ENCODE results near the gene ABCA4.

The ABCA4 gene

DNA sequence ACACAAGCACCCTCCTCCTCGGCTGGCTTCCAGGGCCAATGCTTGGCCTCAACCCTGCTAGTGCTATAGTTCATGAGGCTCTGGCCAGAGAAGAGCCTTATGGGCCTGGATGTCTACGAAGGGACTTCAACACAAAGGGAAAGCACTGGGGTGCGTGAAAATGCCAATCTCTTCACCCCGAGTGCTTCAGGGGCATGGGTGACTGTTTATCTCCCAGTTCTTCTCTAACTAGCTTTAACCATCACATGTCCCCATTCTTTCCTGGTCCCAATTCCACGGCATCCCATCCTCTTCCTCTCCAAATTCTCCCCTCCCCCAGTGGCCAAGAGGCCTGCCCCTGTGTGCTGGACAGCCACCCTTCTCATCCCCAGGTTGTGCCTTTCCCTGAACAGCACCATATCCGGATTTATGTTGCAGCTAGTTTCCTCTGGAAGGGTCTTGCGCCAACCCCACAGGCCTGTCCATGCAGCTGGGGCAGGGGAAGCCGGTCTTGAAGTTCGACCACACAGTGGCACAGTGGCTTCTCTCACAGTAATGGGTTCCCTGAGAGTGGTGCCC lies 16.7 kb downstream of the ABCA4 start:
- no peak for DNase-seq

DNA sequence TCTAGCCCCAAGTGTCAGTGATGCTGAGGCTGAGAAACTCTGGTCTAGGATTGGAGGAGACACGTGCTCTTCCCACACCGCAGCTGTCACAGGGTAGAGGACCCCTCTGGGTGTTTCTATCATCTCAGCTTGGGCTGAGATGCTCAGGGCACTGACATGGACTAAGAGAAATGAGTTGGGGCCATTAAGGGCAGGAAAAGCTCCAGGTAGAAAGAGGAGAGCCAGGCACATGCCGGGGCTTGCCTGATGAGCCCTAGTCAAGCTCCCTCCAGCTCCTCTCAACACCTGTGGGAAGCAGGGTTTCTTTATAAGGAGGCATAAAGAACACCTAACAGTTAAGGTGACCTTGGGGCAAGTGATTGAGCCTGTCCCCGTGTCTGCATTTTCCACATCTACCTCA lies 17.3 kb downstream of the ABCA4 start:
- DNase-seq, result no peak

DNA sequence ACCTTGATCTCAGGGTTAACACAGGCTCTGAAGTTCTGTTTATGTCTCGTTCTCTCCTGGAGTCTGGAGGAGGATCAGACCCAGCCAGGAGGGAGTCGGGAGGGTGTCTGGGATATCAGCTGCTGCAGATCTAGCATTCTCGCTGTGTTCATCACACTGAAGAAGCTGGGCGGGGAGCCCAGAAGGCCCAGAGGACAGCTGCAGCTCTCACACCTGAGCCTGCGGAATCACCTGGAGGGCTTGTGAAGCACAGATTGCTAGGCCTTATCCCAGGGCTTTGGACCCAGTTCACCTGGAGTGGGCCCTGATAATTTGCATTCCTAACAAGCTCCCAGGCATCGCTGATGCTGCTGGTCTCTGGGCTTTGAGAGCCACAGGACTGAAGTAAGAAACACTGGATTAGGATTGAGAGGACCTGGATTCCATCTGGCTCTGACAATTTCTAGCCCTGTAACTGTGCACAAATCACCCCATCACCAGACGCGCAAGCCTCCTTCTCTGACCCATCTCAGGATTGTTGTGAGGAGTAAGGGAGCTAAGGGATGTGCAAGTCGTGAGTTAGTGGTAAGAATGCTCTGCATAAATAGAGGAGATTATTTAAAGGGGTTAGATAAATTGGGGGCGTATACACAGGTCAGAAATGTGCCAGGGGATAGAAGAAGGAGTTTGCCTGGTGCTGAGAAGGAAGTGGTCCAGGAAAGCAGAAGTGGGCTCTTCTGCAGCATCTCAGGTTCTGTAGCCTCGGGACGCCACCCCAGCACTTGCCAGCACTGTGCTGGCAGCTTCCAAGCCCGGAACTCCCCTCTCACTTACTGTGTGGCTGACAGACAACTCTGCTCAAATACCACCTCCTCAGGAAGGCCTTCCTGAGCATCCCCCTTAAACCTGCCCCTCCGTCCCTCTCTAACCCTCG lies 19.1 kb downstream of the ABCA4 start:
- DNase-seq, result no peak

DNA sequence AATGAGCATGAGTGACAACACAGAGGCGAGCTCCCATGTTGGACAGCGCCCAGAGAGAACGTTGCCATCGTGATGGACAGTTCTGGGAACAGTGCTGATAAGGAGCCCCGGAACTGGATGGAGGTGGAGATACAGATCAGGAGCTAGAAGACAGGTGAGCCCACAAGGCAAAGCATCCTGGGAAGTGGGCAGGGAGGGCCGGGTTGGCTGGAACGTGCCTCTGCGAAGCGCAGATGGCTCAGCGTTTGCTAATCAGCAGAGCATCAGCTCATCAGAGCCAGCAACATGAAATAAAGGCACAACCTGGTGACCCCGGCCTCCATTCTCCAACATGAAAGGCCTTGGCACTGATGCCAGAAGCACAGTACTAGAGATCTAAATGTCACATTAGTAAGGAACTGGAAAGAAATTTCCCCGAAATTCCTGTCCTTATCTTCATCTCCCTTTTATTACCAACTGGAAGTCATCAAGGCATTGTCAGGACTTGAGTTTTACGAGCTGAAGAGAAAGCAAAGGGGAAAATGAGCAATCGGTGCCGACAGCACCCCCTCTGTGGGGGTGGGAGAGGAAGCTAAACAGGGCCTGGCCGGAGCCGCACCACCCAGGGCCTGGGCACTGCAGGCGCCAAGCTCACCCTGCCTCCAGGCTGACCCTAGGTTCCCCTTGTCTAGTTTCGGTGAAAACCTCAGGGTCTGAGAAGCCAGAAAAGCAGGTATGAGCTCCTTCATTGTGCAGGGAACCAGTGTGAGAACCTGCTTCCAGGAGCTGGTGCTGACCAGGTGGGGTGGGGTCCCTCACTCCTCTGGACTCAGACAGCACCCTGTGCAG lies 19.9 kb downstream of the ABCA4 start:
- DNase-seq, result no peak

DNA sequence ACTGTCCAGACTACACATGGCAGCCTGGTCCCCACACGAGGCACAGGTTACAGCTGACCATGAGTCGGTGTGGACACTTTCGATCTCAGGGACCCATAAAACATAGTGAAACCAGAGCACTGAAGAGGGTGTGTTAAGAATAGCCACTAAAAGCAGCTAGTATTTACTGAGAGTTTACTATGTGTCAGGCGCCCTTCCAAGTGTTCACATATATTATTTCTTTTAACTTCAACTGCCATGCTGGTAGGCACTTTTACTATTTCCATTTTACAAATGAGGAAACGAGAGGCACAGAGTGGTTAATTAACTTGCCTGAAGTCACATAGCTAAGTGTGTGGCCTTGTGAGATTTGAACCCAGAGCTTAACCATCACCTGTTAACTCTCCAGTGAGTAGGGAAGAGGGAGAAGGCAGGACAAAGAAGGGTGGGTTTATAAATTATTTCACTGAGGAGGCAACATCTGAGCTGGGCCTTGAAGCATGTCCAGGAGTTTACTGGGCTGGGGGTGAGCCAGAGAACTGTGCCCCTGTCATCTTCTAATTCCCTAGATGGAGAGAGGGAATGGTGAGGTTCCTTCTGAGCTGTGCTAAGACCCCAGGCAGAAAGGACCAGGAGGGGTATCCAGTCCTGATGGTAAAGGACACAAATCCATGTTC lies 20.7 kb downstream of the ABCA4 start:
- no peak for DNase-seq

DNA sequence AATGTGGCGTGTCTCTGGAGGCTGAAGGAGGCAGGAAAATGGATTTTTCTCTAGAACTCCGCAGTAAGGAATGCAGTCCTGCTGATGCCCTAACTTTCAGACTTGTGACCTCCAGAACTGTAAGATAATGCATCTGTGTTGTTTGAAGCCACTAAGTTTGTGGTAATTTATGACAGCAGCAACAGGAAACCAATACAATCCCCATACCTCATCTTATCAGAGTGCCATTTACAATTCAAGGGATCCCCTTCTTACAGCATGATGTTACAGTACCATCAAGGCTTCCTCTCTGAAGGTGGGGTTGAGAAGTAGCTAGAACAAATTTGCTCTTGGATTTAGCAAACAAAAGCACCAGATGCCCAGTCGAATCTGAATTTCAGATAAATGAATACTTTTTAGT lies 21.6 kb downstream of the ABCA4 start:
- DNase-seq, result no peak

DNA sequence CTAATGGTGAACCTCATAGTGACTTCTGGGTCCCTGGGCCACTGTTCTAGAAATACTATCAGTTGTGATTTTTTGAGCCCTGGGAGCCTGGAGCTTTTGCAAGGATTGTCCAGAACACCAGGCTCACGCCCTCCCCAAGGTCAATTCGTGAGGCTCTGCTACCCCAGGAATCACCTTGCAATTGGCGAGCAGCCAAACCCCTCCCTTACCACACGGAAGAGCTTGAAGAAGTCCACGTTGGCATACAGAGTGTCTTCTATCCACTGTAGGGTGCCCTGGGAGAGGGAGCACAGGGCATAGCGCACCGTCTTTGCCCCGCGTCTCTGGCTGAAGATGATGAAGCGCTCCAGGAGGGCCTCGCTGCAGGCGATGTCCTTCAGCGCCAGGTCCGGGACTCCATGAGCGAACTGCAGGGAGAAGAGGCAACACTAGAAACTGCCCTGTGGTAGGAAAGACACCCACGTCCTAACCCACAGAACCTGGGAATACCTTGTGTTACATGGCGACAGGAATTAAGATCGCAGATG lies 22.3 kb downstream of the ABCA4 start:
- no peak for DNase-seq

DNA sequence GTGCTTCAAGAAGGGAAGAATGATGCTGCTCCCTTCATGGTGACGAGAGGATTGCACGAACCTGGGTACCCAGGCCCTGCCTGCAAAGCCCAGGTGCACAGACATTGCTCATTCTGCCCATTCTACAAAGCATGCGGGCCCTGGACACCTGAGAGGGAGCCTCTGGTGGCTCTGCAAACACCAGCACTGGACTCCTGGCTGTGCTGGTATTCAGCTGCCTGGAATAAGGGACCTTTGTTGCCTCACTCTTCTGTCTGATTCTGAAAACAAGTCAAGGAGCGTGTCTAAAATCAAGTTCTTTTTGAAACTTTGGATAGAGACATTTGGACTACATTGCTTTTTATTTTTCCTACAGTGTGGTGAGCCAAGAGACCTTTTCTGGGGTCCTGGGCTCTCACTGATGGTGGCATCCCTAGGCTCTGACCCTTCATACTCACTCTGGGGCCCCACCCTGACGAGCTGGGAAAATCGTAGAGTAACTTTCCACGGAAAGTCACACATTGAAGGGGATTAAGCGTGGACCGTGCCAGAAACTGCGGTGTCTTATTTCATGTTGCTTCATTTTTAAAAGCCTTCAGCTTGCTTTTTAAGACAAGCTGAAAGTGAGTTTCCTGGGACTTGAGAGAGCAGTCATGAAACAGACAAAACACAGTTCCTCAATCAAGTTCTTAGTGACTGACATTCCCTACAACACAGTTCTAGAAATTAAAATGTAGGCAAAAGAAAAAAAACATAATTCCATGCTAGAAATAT lies 24.0 kb downstream of the ABCA4 start:
- DNase-seq, result no peak

DNA sequence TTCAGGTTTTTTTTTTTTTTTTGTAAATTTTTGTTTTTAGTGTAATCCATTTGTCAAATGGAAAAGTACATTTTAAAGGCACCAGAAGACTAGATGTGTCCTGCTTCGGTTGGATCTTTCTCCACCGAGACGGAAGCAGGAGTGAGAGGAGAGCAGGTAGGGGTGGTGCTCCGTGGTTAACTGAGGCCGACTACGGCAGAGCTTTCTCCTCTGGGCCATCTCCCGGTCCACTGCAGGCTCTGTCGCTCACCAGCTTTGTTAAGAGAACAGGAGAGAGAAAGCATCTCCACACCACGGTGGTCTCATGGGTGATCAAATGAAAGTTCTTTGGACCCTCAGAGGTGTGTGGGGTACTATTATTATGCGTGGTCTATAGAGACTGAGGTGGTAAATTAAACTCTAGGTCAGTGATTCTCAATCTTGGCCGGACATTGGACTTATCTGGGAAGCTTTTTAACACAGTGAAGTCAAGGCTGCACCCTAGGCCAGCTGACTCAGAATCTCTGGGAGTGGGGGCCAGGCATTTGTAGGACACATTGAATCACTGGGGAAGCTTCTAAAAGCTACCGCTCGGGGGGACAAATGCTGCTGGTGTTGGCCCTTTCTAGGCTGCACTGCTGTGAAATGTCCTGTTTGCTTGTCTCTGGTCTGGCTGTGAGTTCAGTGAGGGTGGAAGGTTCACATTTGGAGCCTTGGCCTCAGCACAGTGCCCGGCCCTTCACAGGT lies 25.0 kb downstream of the ABCA4 start:
- DNase-seq, result no peak

DNA sequence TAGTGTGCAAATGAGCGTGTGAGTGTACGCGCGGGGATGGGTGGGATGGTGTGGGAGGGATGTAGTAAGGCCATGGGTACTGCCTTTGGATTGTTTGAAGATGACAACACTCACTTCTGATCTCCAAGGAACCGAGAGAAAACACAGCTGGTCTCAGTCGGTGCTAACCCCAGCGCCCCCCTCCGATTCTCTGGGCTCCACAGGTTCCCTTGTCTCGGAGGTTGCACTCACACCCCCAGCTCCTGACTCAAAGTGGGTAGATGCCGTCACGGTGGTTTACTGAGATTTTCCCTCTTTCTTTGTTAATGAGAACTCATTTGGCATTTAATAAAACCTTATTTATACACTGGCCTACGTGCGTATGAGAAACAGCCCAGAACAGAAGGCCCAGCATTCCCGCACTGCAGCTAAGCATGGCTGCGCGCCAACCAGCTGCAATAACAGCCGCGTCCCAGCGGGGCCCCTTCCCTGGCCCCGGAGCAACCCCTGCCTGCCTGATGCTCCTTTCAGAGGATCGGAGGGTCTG lies 25.8 kb downstream of the ABCA4 start:
- DNase-seq, result no peak

DNA sequence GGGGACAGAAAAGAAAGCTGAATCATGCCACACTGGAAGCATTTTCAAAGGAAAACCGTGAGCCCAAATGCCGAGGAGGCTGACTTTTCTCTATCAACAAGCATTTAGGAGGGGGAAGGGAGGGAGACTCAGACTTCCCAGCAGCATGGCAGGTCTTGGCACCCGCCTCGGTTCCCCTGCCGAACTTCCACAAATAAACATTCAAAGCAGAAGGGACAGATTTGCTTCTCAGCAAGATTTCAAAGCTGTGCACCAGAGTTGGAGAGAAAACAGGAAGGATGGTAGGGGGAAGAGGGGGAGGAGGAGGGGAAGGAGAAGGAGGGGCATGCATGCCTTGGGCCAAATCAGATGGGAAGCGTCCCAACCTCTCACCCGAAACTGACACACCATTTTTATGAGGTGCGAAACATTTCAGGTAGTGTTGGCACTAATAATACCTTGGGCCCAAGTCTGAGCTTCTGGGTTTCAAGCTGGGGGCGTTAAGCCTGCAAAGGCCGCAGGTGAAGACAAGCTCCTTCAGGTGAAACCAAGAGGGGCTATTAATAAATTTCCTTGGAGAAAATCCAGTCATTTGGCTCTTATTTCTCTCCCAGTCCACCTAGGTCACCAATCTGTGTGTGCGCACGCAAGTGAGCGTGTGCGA lies 26.4 kb downstream of the ABCA4 start:
- DNase-seq, result no peak

DNA sequence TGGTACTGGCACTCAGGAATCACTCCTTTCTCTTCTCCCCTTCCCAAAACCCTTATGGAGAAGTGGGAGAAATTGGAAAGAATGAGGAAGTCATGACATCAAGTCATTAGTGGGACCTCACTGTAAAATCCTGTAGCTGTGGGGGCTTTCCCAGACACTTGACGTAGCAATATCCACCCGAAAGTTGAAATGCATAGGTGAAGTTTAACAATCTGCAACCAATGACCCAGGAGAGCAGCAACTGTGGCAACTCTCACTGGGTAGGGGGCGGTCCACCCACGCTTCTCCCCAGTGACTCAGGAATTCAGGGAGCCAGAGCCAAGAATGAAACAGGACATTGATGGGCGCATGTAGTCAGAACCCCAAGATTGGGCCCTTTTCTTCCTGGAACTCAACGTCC lies 27.0 kb downstream of the ABCA4 start:
- DNase-seq, result no peak

DNA sequence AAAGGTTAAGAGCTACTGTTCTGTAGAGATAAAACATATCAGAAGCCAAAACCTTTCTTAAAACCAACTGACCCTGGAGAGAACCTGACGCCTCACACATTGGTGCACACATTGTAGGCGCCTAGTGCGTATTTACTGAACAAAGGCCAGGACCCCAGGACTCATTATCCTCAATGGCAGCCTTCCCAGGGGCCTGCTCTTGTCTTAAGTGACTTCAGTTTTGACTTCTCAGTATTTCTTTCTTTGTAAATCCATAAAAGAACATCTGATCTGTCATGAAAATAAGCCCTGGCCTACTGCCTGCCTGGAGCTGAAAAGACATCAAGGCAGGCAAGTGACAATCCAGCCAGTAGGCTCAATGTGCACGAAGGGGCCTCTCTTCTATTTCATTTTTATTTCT lies 27.6 kb downstream of the ABCA4 start:
- no peak for DNase-seq

DNA sequence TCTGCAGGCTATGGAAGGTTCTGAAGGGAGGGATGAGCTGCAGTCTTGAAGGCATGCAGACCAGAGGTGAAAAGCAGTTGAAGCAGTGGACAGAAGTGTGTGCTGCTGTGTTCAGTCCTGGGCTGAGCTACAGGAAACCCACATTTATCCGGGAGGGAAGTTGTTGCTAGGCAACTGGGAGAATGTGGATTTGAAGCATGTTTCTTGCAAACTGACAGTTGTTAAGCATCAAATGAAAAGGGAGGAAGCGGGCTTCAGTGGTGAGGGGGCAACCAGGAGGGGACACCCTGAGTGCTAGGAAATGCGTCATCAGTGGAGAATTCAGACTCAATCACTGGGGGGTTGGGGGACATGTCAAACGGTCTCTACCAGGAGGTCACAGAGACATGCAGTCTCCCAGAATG lies 28.7 kb downstream of the ABCA4 start:
- DNase-seq, result no peak

DNA sequence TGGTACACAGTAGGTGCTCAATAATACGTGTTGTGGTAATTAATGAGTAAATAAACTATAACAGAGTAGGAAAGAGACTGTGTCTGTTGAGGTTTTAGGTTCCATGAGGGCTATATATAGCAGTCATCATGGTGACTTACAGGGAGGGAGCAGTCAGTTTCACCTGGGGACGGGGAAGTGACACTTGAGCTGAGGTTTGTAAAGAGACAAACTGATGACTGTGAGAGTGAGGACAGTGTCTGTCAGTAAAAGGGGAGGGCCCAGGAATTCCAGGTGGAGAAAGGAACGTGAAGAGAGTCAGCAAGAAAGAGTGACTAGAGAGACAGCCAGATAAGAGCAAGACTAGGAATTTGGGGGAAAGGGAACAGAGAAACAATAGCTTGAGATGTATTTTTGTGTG lies 30.2 kb downstream of the ABCA4 start:
- no peak for DNase-seq

DNA sequence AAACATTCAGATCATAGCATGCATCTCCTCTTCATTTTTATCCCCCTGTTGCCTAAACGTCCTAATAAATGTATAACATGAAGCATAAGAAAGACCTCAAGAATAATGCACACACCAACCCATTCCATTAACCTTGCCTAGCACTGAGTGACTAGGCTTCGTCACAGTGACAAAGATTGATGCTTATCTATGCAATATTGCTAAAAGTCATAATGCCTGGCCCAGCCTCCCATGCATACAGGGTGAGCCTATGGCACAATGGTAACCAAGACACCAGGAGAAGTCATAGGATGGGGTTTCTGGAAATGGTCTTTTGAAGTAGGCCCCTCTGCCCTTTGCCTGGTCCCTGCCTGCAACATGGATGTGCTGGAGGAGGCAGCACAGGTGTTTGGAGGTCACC lies 33.8 kb downstream of the ABCA4 start:
- DNase-seq, result no peak

DNA sequence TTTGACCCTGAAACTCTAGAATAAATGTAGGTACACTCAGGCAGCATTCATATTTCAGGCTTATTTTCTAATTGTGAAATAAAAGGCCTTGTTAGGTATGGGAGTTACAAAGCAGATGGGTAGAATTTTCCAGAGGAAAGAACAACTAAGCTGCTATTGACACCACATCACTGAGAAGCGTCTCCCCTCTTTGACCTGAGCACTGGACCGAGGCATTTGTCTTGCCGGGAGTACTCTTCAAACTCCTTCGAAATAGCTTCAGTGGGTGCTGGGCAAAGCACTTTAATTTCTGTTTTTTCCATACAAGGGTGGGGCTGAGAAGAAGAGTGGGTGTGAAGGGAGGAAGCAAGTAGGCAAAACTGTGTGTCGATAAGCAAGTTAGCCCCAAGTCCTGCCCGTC lies 36.4 kb downstream of the ABCA4 start:
- no peak for DNase-seq

DNA sequence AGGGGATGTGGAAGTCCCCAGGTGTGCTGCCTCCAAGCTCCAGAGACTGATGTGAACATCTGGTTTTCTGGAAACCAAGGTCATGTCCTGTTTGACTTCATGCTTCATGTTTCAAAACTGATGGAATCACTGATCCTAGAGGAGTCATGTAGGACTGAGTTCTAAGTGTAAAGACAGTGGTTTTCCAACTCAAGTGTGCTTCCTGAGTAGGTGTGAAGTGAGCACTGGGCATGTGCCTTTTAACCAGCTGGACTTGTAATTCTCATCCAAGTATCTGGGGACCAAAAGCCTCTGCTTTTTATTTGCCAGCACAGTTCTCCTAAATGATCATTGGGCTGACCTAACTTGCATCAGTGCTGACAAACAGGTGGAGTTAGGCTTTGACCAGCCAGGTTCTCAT lies 36.9 kb downstream of the ABCA4 start:
- DNase-seq, result no peak

DNA sequence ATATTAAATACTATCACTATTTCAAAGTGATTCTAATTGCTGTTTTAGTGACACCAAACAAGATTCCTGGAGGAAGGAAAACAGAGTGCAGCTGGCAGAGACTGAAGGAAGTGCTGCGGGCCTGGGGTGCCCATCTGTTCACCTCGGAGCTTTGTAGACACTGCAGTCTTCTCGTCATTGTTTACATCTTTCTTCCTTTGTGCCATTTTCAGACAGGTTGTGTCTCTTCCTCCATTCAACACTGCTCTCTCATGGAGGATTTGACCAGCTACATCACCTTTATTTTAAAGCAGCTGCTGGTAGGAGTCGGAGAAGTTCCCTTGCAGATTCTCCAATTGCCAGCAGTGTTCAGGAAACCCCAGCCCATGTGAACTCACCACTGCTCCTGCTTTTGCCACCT lies 37.3 kb downstream of the ABCA4 start:
- DNase-seq, result no peak

DNA sequence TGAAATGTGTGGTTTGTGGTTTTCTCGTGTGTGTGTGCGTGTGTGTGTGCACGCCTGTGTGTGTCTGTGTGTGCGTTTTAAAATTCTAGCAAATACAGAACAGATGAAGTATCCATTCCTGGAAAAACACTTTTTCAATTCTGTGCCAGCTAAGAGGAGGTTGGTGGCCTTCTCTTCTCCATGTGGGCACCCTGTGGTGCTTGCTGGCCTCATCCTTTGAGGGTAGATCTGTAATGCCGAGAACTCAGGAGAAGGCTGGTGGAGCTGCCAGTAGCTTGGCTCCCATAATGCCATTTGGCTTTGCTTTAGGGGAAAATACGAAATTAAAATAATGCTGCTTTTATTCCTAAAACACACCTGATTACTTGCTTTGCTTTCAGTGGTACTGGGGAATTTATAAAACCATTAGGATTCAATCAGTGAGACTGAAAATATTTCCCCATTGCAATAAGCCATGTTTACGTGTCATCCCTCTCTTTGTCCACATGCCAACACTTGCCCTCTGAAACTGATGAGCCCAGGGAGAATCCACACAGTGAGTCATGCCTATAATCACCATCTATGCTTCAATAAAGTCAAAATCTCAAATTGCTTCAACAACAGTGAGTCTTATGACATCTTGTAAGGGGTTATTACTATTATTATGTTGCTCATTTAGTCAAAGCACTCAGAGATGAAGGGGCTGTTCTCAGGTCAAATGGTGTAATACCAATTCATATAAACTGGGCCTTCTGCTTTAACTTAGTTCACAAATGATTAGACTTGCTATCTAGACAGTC lies 39.2 kb downstream of the ABCA4 start:
- DNase-seq, result no peak

Measured in NCI-H1436 treated with DMSO at 0.1 percent for 48 hours (cell line).